NCI-H524 treated with DMSO at 0.1 percent for 48 hours (cell line): ENCODE data around the gene SECTM1.
"Not testable (repeated sequence)": the region's sequence is repeated elsewhere in the genome, so short reads cannot be mapped to it uniquely, and the experiment has no call there.

Experiments
- DNase-seq: peaks from one replicate; lab custom pipeline; 2025; lab: John Stamatoyannopoulos, UW

SECTM1 gene

GRCh38 chr17:82347994-82348393, 14.4 kb upstream of the SECTM1 start:
- DNase-seq = not testable (repeated sequence)

GRCh38 chr17:82346342-82347300, 13.1 kb upstream of the SECTM1 start:
- DNase-seq = no peak

GRCh38 chr17:82345151-82345976, 11.8 kb upstream of the SECTM1 start:
- DNase-seq = no peak

- DNase-seq = no peak
These were observed 10.8 kb upstream of the SECTM1 start for GRCh38 chr17:82344175-82344907.

- DNase-seq = no peak
These were observed 10.0 kb upstream of the SECTM1 start for GRCh38 chr17:82343560-82343959.

- no peak for DNase-seq
These were observed 9.0 kb upstream of the SECTM1 start for GRCh38 chr17:82342361-82343079.

GRCh38 chr17:82339634-82340580, 6.3 kb upstream of the SECTM1 start:
- DNase-seq = no peak

GRCh38 chr17:82338858-82339633, 5.5 kb upstream of the SECTM1 start:
- no peak for DNase-seq

GRCh38 chr17:82334622-82335394, 1.2 kb upstream of the SECTM1 start:
- DNase-seq = no peak

GRCh38 chr17:82334204-82334621, 647 bp upstream of the SECTM1 start:
- no peak for DNase-seq

GRCh38 chr17:82332669-82333278, 792 bp downstream of the SECTM1 start:
- DNase-seq = no peak

GRCh38 chr17:82331345-82331939, 2.1 kb downstream of the SECTM1 start:
- DNase-seq = no peak

- DNase-seq = no peak
These were observed 3.0 kb downstream of the SECTM1 start for GRCh38 chr17:82330322-82331239.

- DNase-seq = no peak
These were observed 3.8 kb downstream of the SECTM1 start for GRCh38 chr17:82329683-82330321.

- DNase-seq = no peak
These were observed 4.5 kb downstream of the SECTM1 start for GRCh38 chr17:82328994-82329507.
